ENCODE measurements around the gene KDM7A.

Gene KDM7A

DNA sequence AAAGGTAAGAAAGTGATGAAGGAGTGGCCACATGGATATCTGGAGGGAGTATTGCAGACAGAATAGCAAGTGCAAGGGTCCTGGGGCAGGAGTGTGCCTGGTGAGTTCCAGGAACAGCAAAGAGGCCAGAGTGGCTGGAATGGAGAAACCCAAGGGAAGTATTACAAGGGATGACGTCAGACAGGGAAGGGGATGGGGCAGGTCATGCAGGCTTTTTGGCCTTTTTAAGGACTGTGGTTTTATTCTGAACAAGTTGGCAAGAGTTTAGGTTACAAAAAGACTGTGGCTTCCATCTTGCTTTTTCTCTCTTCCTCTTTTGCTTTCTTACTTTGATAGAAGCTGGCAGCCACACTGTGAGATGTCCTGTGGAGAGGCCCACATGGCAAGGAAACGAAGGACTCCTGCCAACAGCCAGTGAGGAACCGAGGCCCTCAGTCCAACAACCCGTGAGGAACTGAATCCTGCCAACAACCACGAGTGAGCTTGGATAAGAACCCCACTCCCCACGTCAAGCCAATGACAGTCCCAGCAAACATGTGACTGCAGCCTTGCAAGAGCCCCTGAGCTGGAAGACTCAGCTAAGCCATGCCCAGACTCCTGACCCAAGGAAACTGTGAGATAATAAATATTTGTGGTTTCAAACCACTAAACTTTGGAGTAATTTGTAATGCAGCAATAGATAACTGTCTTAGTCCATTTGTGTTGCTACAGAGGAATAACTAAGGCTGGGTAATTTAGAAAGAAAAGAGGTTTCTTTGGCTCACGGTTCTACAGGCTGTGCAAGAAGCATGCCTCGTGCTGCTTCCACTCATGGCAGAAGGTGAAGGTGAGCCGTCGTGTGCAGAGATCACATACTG is 19.8 kb upstream of the KDM7A start:
- no peak overlapping the region for H3K27ac ChIP-seq (ENCODE audit: low read depth, low read length)

DNA sequence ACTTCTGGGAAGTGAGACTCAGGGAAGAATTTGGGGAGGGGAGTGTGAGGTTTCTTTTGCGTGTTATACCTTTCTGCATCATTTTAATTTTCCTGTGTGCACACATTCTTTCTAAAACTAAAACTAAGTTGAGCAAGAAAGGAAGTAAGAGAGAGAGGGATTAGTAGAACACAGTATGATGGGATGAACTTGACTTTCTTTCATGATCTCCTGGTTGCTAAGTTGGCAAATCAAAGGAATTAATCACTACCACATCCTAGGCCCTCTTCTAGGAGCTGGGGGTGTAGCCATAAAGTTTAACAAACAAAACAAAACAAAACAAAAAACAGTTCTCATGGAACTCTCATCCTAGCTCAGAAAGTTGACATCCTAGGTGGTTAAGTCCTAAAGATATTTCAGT is 19.1 kb upstream of the KDM7A start:
- Histone ChIP-seq H3K36me3 (ENCODE audit: control insufficient read depth, insufficient read depth, low read length) (no peaks in the 10 kb centered on the region), H3K4me1 (ENCODE audit: control insufficient read depth, insufficient read depth, low read length) (no peaks in the 10 kb centered on the region), H3K27me3 (ENCODE audit: control insufficient read depth, insufficient read depth, low read length) (no peaks in the 10 kb centered on the region), H3K27ac (ENCODE audit: low read depth, low read length) (no peak overlapping the region), H3K4me3 (ENCODE audit: low read length) (no peak overlapping the region), H3K9ac (ENCODE audit: low read length) (no peak overlapping the region)

More for the DNA sequence above, 19.8 kb upstream of the KDM7A start:
- Histone ChIP-seq H3K36me3 (ENCODE audit: control insufficient read depth, insufficient read depth, low read length) (no peaks in the 10 kb centered on the region), H3K4me1 (ENCODE audit: control insufficient read depth, insufficient read depth, low read length) (no peaks in the 10 kb centered on the region), H3K9ac (ENCODE audit: low read length) (no peak overlapping the region), H3K4me3 (ENCODE audit: low read length) (no peak overlapping the region), H3K27me3 (ENCODE audit: control insufficient read depth, insufficient read depth, low read length) (no peaks in the 10 kb centered on the region)

DNA sequence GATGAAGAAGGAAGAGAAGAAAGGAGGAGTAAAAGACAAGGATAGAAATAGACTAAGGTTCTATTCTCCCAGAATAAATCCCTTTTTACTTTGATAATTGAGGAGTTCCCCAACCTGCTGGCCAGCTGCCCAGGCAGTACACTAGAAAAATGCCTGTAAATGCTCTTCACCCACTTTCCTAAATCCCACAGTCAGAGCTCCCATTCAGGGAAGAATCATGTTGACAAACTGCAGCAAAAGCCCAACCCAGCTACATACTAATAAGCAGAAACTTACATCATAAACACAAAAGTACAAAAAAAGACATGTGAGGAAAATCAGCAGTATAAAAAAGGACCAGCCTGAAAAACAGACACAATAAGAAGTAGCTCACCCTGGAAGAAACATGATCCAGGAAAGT is 15.8 kb upstream of the KDM7A start:
- no peaks in the 10 kb centered on the region for H3K4me1 ChIP-seq (ENCODE audit: control insufficient read depth, insufficient read depth, low read length)
- no peak overlapping the region for H3K27ac ChIP-seq (ENCODE audit: low read depth, low read length)
- H3K9ac ChIP-seq (ENCODE audit: low read length): no peak overlapping the region
- no peak overlapping the region for H3K4me3 ChIP-seq (ENCODE audit: low read length)
- no peaks in the 10 kb centered on the region for H3K27me3 ChIP-seq (ENCODE audit: control insufficient read depth, insufficient read depth, low read length)
- H3K36me3 ChIP-seq (ENCODE audit: control insufficient read depth, insufficient read depth, low read length): no peaks in the 10 kb centered on the region

DNA sequence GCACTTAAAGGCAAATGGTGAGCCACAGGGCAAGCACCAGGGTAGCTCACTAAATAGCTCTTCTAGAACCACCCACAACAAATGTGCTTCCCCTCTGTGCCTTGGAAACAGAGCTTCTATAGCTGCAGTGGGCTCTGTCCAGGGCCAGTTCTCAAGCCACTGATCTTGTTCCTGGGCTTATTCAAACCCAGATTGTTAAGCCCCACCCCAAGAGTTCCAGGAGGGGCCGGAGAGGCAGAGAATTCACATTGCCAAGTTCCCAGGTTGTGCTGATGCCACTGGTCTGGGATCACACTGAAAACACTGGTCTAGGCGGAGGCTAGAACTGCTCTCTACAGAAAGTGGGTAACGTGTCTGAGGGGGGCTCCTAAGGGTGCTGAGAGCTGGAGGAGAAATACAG is 15.4 kb upstream of the KDM7A start:
- no peak overlapping the region for H3K27ac ChIP-seq (ENCODE audit: low read depth, low read length)
- no peak overlapping the region for H3K9ac ChIP-seq (ENCODE audit: low read length)
- H3K27me3 ChIP-seq (ENCODE audit: control insufficient read depth, insufficient read depth, low read length): no peaks in the 10 kb centered on the region
- H3K4me1 ChIP-seq (ENCODE audit: control insufficient read depth, insufficient read depth, low read length): no peaks in the 10 kb centered on the region
- H3K4me3 ChIP-seq (ENCODE audit: low read length): no peak overlapping the region
- H3K36me3 ChIP-seq (ENCODE audit: control insufficient read depth, insufficient read depth, low read length): no peaks in the 10 kb centered on the region

DNA sequence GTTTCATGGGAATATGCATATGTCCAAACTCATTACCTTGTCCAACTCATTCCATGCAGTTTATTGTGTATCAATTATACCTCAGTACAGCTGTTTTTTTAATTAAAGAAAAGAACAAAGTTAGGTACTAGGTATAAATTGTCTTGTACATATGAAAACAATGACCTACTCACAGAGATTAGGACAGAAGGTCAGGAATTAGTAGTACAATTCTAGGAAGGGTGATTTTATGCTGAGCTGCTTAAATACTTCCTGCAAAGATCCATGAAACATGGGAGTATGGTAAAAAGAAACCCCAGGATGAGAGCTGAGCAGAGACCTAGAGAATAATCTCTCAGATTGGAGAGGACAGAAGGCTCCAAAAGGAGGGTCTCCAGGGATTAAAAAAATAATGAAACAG is 13.8 kb upstream of the KDM7A start:
- H3K4me1 ChIP-seq (ENCODE audit: control insufficient read depth, insufficient read depth, low read length): no peaks in the 10 kb centered on the region
- H3K9ac ChIP-seq (ENCODE audit: low read length): no peak overlapping the region
- H3K4me3 ChIP-seq (ENCODE audit: low read length): no peak overlapping the region
- no peak overlapping the region for H3K27ac ChIP-seq (ENCODE audit: low read depth, low read length)
- no peaks in the 10 kb centered on the region for H3K36me3 ChIP-seq (ENCODE audit: control insufficient read depth, insufficient read depth, low read length)
- no peaks in the 10 kb centered on the region for H3K27me3 ChIP-seq (ENCODE audit: control insufficient read depth, insufficient read depth, low read length)

DNA sequence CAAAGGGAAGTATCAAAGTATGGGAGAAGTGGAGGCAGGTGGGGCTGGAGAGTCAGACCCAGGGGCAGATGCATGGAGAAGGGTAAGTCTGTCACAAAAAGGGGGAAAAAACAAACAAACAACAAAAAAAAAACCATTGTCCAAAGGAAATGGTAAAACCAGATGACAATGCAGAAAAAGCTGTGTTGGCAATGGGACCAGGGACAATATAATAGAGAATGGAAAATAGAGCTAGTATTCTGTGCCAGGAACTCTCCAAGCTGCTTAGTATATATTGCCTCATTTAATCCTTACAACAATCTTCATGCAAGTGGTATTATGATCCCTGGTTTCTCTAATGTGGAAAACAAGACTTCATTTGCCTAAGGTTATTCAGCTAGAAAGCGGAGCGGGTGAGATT is 13.1 kb upstream of the KDM7A start:
- H3K4me1 ChIP-seq (ENCODE audit: control insufficient read depth, insufficient read depth, low read length): no peaks in the 10 kb centered on the region
- H3K4me3 ChIP-seq (ENCODE audit: low read length): no peak overlapping the region
- no peak overlapping the region for H3K9ac ChIP-seq (ENCODE audit: low read length)
- H3K36me3 ChIP-seq (ENCODE audit: control insufficient read depth, insufficient read depth, low read length): no peaks in the 10 kb centered on the region
- H3K27me3 ChIP-seq (ENCODE audit: control insufficient read depth, insufficient read depth, low read length): no peaks in the 10 kb centered on the region
- H3K27ac ChIP-seq (ENCODE audit: low read depth, low read length): no peak overlapping the region

DNA sequence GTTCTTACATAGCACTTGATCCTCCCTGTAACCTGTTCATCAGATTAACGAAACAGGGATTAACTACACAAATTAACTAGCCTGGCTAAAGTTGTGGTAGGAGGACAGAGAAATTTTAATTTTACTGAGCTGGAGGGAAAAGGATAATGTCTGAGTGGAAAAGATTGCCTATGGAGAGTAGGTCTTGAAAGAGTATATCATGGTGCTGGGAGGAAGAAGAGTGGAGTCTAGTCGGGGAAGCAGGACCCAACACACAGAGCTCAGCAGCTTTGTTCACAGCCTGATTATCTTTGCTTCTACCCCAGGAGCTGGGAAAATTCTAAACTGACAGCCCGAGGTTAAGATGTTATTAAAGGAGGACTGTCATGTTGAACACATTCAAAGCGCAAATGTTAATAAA is 6.1 kb upstream of the KDM7A start:
- H3K27ac ChIP-seq (ENCODE audit: low read depth, low read length): no peak overlapping the region
- H3K27me3 ChIP-seq (ENCODE audit: control insufficient read depth, insufficient read depth, low read length): no peaks in the 10 kb centered on the region
- no peak overlapping the region for H3K9ac ChIP-seq (ENCODE audit: low read length)
- H3K4me3 ChIP-seq (ENCODE audit: low read length): no peak overlapping the region
- peaks cover 1% of the 10 kb centered on the region for H3K4me1 ChIP-seq (ENCODE audit: control insufficient read depth, insufficient read depth, low read length)
- no peaks in the 10 kb centered on the region for H3K36me3 ChIP-seq (ENCODE audit: control insufficient read depth, insufficient read depth, low read length)

DNA sequence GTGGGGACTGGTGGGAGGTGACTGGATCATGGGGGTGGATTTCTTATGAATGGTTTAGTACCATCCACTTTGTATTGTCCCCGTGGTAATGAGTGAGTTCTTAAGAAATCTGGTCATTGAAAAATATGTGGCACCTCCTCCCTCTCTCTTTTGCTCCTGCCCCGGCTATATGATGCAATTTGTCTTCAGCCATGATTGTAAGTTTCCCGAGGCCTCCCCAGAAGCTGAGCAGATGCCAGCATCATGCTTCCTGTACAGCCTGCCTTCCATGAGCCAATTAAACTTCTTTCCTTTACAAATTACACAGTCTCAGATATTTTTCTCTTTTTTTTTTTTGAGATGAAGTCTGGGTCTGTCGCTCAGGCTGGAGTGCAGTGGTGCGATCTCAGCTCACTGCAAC is 2.6 kb upstream of the KDM7A start:
- Histone ChIP-seq H3K4me3 (ENCODE audit: low read length) (no peak overlapping the region), H3K4me1 (ENCODE audit: control insufficient read depth, insufficient read depth, low read length) (peaks cover 6% of the 10 kb centered on the region)

DNA sequence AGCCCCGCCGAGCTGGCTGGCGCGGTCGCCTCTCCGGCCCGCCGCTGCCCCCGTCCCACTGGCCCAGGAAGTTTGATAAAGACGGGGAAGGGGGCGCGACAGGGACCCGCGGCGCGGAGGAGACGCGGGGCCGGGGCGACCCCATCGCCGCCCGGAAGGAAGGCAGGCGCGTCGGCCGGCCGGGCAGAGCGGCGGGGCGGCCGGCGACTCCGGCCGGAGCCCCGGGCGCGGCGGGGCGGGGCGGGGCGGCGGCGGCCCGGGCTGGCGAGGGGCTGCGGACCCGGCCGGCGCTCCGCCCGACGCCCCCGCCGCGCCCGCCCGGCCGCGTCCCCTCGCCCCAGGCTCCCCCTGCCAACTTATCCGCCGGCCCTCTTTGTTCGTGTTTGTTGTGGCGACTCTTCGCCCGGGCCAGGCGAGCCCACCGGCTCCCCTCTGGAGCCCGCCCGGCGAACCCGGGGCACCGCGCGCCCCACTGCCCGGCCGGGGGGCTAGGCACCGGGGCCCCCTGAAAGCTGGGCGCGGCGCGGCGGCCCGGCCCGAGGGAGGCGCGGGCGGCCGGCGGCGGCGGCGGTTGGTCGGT is 571 bp downstream of the KDM7A start:
- peak overlapping the region; percentile 97 for H3K27ac ChIP-seq (ENCODE audit: low read depth, low read length)
- no peaks in the 10 kb centered on the region for H3K27me3 ChIP-seq (ENCODE audit: control insufficient read depth, insufficient read depth, low read length)
- peak overlapping the region; percentile 86 for H3K9ac ChIP-seq (ENCODE audit: low read length)
- peak overlapping the region; percentile 75 for H3K4me3 ChIP-seq (ENCODE audit: low read length)
- peaks cover 6% of the 10 kb centered on the region for H3K4me1 ChIP-seq (ENCODE audit: control insufficient read depth, insufficient read depth, low read length)
- H3K36me3 ChIP-seq (ENCODE audit: control insufficient read depth, insufficient read depth, low read length): no peaks in the 10 kb centered on the region

More for the DNA sequence above, 2.6 kb upstream of the KDM7A start:
- Histone ChIP-seq H3K27me3 (ENCODE audit: control insufficient read depth, insufficient read depth, low read length) (no peaks in the 10 kb centered on the region), H3K9ac (ENCODE audit: low read length) (no peak overlapping the region), H3K36me3 (ENCODE audit: control insufficient read depth, insufficient read depth, low read length) (no peaks in the 10 kb centered on the region), H3K27ac (ENCODE audit: low read depth, low read length) (no peak overlapping the region)

DNA sequence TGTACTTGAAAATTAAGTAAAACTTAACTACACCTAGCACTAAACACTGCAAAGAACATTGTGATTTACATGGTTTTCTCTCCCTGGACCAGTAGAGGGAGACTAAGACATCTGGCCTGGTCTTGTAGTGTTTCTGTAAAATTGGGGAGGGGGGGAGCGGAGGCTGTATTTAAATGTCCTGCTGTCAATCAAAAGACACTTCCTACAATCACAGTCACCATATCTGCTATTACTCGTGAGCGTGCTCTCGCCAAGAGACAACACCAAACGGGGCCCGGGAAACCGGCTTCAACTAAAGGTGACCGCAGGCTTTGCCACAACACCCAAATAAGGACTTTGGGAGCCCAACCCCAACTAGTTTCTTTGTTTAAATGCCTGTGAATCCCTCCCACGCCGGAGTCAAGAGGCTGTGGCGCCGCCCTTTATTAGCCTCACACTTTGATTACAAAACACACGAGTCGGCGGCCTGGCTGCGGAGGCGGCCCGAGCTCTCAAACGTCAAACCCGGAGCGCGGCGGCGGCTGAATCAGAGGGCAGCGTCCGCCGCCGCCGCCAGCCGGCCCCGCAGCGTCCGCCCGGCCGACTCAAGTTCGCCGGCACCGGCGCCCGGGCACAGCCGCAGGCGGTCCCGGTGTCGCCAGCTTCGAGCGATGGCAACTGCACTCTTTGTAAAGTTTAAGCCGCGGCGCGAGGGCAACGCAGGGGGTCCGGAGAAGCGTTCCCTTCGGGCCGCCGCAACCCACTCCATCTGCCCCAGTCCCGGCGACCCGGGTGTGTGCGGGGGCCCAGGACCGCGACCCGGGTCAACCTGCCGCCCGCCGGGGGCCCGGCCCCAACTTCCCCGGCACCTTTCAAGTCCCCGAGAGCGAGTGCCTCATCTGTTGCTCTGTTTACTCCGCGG is 1.3 kb downstream of the KDM7A start:
- H3K4me1 ChIP-seq (ENCODE audit: control insufficient read depth, insufficient read depth, low read length): peaks cover 6% of the 10 kb centered on the region

DNA sequence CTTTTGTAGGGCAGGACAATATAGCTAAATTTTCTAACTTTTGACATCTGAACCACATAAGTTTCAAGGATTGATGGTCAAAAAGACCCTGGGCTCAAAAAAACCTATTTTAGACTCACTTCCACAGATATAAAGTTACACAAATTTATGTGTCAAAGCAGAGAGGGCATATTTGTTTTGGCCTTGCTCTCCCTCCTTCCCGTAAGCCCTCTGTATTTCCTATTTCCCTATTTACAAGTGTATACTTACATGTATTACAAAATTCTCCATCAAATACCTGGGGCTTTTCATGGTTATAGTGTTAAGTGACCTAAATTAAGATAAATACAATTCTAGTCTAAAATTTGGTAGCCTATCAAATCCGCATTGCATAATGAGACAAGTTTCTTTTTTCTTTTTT is 2.6 kb downstream of the KDM7A start:
- no peak overlapping the region for H3K9ac ChIP-seq (ENCODE audit: low read length)
- H3K27me3 ChIP-seq (ENCODE audit: control insufficient read depth, insufficient read depth, low read length): no peaks in the 10 kb centered on the region
- H3K4me3 ChIP-seq (ENCODE audit: low read length): no peak overlapping the region
- peaks cover 6% of the 10 kb centered on the region for H3K4me1 ChIP-seq (ENCODE audit: control insufficient read depth, insufficient read depth, low read length)
- H3K27ac ChIP-seq (ENCODE audit: low read depth, low read length): no peak overlapping the region
- H3K36me3 ChIP-seq (ENCODE audit: control insufficient read depth, insufficient read depth, low read length): no peaks in the 10 kb centered on the region

More for the DNA sequence above, 1.3 kb downstream of the KDM7A start:
- H3K36me3 ChIP-seq (ENCODE audit: control insufficient read depth, insufficient read depth, low read length): no peaks in the 10 kb centered on the region
- H3K27me3 ChIP-seq (ENCODE audit: control insufficient read depth, insufficient read depth, low read length): no peaks in the 10 kb centered on the region
- H3K4me3 ChIP-seq (ENCODE audit: low read length): peak overlapping the region; percentile 73
- H3K9ac ChIP-seq (ENCODE audit: low read length): peak overlapping the region; percentile 86
- peak overlapping the region; percentile 97 for H3K27ac ChIP-seq (ENCODE audit: low read depth, low read length)

DNA sequence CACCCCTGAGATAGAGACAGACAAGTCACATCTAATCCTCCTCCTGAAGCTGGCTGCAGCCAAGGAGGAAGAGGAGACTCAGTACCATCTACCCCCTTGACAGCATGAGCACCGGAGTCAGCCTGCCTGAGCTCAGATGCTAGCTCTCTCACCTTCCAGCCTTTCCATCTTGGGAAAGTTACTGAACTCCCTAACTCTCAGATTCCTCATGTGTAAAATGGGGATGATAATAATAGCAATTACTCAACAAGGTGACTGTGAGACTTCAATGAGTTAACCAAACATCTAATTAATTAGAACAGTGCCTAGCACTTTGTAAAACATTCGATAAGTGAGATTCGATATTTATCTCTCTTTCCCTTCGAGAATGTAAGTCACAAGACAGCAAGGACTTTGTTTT is 6.4 kb downstream of the KDM7A start:
- peaks cover 4% of the 10 kb centered on the region for H3K4me1 ChIP-seq (ENCODE audit: control insufficient read depth, insufficient read depth, low read length)
- H3K27me3 ChIP-seq (ENCODE audit: control insufficient read depth, insufficient read depth, low read length): no peaks in the 10 kb centered on the region
- no peak overlapping the region for H3K9ac ChIP-seq (ENCODE audit: low read length)
- H3K27ac ChIP-seq (ENCODE audit: low read depth, low read length): no peak overlapping the region
- H3K4me3 ChIP-seq (ENCODE audit: low read length): no peak overlapping the region
- no peaks in the 10 kb centered on the region for H3K36me3 ChIP-seq (ENCODE audit: control insufficient read depth, insufficient read depth, low read length)
